Activated B cell treated with CpG ODN at 0.5 μM for 24 hours (primary cell): Measurements from ENCODE around the gene ARRB1. TPM values are rescaled to one million over a fixed set of nuclear protein-coding genes. Genes with fewer than 3 reads are reported as not detected.

Experiments
- ATAC-seq: fragments of 200-7000 bp; cut with Tn5 transposase; one replicate; pipeline ENCODE4 v1.10.0; 2021; ENCODE audit warnings: low read depth, mild to moderate bottlenecking, moderate library complexity
- CTCF ChIA-PET: fragments of 350-600 bp; sonication (Branson Sonifier 250); formaldehyde crosslinking; loops from one replicate; lab custom pipeline; 2021; ENCODE audit warnings: antibody characterized with exemption; lab: Charles Lee
- POLR2A ChIA-PET: fragments of 350-600 bp; sonication (Branson Sonifier 250); formaldehyde crosslinking; loops from one replicate; lab custom pipeline; 2021; ENCODE audit warnings: antibody characterized with exemption; lab: Charles Lee
- DNase-seq: peaks from one replicate; pipeline ENCODE4 v3.0.0; 2022
- H3K27ac Mint-ChIP-seq: one replicate; pipeline ENCODE4 v1.8.0; 2020; ENCODE audit warnings: mixed read lengths
- H3K27me3 Mint-ChIP-seq: one replicate; pipeline ENCODE4 v1.8.0; 2021; ENCODE audit warnings: mixed read lengths
- H3K36me3 Mint-ChIP-seq: one replicate; pipeline ENCODE4 v1.8.0; 2021; ENCODE audit warnings: low read depth, mixed read lengths
- H3K4me1 Mint-ChIP-seq: one replicate; pipeline ENCODE4 v1.8.0; 2021; ENCODE audit warnings: mixed read lengths
- H3K4me3 Mint-ChIP-seq: one replicate; pipeline ENCODE4 v1.8.0; 2020; ENCODE audit warnings: mild to moderate bottlenecking, mixed read lengths
- H3K9me3 Mint-ChIP-seq: one replicate; pipeline ENCODE4 v1.8.0; 2020; ENCODE audit warnings: mixed read lengths
- intact Hi-C: fragments of 100-400 bp; cut with micrococcal nuclease; formaldehyde crosslinking; loops from one replicate; pipeline ENCODE4 v1.15.1; 2024
- total RNA-seq: library from RNA; stranded (reverse); gene quantifications from 2 replicates; pipeline ENCODE4 v1.2.3, GENCODE V29; 2022
- TF ChIP-seq, protein P1 (sequence below): fragments of 200-600 bp; IDR thresholded peaks from one replicate; pipeline ENCODE4 v1.8.0; 2022; ENCODE audit warnings: antibody characterized with exemption, mild to moderate bottlenecking

ARRB1 gene
- total RNA-seq, 1 donor from 2014 or later = 0.62 TPM

DNA sequence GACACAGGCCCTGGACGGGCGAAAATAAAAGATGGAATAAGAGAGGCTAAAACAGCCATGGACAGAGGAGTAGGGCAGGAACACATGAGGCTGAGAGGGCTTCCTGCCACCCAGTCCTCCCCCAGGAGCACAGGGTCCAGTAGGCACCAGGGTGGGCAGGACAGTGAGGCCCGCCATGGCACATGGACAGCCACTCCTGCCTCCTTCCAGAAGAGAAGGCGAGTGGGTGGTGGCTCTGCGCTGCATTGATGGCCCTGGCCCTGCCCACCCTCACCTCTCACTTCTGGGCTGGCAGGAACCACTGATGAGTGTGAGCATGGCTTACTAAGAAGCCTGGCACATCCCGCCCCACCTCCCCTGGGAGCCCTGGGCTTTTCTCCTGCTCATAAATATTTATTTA lies 59.7 kb downstream of the ARRB1 start:
- Mint-ChIP-seq H3K27me3 (peaks cover 5% of the 10 kb centered on the region), H3K9me3 (no peaks in the 10 kb centered on the region), H3K4me1 (no peaks in the 10 kb centered on the region), H3K4me3 (no peak overlapping the region), H3K36me3 (no peaks in the 10 kb centered on the region), H3K27ac (no peak overlapping the region)
- DNase-seq (no peak), ATAC-seq (no peak)
- ChIA-PET CTCF (no interaction called here), POLR2A (no interaction called here)
- TF ChIP-seq, protein P1, sequence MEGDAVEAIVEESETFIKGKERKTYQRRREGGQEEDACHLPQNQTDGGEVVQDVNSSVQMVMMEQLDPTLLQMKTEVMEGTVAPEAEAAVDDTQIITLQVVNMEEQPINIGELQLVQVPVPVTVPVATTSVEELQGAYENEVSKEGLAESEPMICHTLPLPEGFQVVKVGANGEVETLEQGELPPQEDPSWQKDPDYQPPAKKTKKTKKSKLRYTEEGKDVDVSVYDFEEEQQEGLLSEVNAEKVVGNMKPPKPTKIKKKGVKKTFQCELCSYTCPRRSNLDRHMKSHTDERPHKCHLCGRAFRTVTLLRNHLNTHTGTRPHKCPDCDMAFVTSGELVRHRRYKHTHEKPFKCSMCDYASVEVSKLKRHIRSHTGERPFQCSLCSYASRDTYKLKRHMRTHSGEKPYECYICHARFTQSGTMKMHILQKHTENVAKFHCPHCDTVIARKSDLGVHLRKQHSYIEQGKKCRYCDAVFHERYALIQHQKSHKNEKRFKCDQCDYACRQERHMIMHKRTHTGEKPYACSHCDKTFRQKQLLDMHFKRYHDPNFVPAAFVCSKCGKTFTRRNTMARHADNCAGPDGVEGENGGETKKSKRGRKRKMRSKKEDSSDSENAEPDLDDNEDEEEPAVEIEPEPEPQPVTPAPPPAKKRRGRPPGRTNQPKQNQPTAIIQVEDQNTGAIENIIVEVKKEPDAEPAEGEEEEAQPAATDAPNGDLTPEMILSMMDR = no peak
- intact Hi-C loops = no loop called here

DNA sequence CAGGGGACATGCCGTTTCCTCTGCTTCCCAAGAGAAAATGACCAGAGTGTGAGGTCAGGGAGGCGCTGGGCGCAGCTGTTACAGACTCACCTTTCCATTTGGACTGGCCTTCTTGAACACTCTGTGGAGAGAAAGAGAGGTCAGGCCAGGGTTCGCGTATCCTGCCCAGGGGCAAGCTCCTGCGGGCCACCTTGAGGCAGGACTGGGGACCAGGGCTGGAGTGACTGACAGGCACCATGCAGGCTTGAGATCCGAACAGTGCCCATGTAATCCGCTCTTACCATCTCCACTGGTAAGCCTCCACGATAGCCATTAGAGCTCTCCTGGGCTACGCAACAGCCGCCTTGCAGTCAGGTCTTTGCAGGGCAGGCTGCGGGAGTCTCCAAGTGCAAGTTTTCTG lies 61.5 kb downstream of the ARRB1 start:
- TF ChIP-seq, protein P1 = no peak
- H3K27ac Mint-ChIP-seq = no peak overlapping the region
- ChIA-PET CTCF (no interaction called here), POLR2A (no interaction called here)
- intact Hi-C loops = no loop called here
- no peak overlapping the region for H3K4me3 Mint-ChIP-seq
- peaks cover 1% of the 10 kb centered on the region for H3K27me3 Mint-ChIP-seq
- no peaks in the 10 kb centered on the region for H3K36me3 Mint-ChIP-seq
- ATAC-seq (no peak), DNase-seq (no peak)
- H3K4me1 Mint-ChIP-seq = no peaks in the 10 kb centered on the region
- H3K9me3 Mint-ChIP-seq = no peaks in the 10 kb centered on the region

DNA sequence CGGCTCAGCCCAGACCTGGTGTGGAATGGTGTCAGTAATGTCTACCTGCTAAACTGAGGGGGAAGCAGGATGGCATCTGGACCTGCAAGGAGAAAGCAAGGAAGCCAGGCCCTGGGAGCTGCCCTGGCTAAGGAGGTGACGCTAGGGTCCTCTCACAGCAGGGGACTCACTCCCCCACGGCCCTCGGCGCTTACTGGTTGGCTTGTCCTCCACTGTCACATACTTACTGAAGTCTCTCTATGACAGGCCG lies 62.0 kb downstream of the ARRB1 start:
- Mint-ChIP-seq H3K27me3 (peaks cover 1% of the 10 kb centered on the region), H3K4me3 (no peak overlapping the region), H3K27ac (no peak overlapping the region), H3K36me3 (no peaks in the 10 kb centered on the region), H3K4me1 (no peaks in the 10 kb centered on the region), H3K9me3 (no peaks in the 10 kb centered on the region)
- CTCF ChIA-PET = interaction anchor here (1.2 kb wide), 1 partner anchor 10 kb away, joined by 3 read pairs; no protein-coding TSS in a partner anchor
- no peak for DNase-seq
- POLR2A ChIA-PET = no interaction called here
- ATAC-seq = no peak
- TF ChIP-seq, protein P1 = no peak
- intact Hi-C loops = no loop called here

DNA sequence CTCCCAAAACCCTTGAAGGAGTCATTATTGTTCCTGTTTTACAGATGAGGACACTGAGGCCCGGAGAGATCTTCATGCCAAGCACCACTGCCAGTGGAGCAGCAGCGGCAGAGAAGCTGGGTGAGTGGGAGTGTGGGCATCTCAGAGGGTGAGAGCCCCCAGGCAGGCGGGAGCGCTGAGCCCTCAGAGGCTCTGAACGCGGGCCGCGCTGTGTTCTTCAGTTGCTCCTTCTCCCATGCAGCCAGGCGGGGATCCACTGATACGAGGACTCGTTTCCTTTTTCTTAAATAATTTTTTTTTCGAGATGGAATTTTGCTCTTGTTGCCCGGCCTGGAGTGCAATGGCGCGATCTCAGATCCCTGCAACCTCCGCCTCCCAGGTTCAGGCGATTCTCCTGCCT lies 63.9 kb downstream of the ARRB1 start:
- DNase-seq (no peak), ATAC-seq (no peak)
- CTCF ChIA-PET = no interaction called here
- Mint-ChIP-seq H3K27me3 (peaks cover 1% of the 10 kb centered on the region), H3K4me3 (no peak overlapping the region), H3K36me3 (no peaks in the 10 kb centered on the region), H3K9me3 (no peaks in the 10 kb centered on the region), H3K27ac (no peak overlapping the region), H3K4me1 (no peaks in the 10 kb centered on the region)
- POLR2A ChIA-PET = no interaction called here
- TF ChIP-seq, protein P1 = no peak
- intact Hi-C loops = no loop called here

DNA sequence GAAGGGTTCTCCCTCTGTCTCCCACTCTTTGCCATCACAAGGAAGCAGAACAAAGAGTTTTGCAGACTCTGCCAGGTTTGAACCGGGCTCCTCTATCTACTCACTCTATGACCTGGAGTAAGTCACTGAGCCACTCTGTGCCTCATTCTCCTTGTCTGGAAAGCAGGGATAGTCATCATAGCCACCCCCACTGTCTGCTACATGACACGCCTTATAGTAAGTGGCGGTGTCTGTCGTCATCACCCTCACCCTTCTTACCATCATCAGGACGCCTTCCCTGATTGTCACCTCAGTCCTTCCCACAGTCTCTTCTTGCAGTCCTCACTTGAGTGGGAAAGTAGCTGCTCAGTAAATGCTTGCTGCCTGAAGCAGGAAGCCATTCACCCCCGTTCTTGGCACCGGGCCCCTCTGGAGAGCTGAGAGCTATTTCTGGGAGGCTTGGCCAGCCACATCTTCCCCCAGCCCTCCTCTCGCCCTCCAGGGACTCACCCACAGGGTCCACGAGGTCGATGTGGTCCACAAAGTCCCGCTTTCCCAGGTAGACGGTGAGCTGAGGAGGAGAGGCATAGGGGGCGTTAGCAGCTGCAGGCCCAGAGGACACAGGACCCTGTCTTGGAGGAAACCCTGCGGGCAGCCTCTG lies 64.5 kb downstream of the ARRB1 start:
- CTCF ChIA-PET = no interaction called here
- H3K27ac Mint-ChIP-seq = no peak overlapping the region

More for the DNA sequence above, 64.5 kb downstream of the ARRB1 start:
- no peaks in the 10 kb centered on the region for H3K36me3 Mint-ChIP-seq
- no peak for ATAC-seq
- TF ChIP-seq, protein P1 = no peak
- H3K9me3 Mint-ChIP-seq = no peaks in the 10 kb centered on the region
- intact Hi-C loops = no loop called here
- no peak for DNase-seq
- no peaks in the 10 kb centered on the region for H3K4me1 Mint-ChIP-seq
- H3K27me3 Mint-ChIP-seq = peaks cover 1% of the 10 kb centered on the region
- H3K4me3 Mint-ChIP-seq = no peak overlapping the region
- POLR2A ChIA-PET = no interaction called here
